ENCODE data around the gene GRID2. TPM values are rescaled to one million over a fixed set of nuclear protein-coding genes. Genes with fewer than 3 reads are reported as not detected.

Gene GRID2
- polyA plus RNA-seq, 1 experiment = not detected

- no peaks in the 10 kb centered on the region for H3K27me3 ChIP-seq (ENCODE audit: control insufficient read depth, insufficient read depth, low read length)
- no peak for DNase-seq (ENCODE audit: low read depth)
- TF ChIP-seq, protein P1, sequence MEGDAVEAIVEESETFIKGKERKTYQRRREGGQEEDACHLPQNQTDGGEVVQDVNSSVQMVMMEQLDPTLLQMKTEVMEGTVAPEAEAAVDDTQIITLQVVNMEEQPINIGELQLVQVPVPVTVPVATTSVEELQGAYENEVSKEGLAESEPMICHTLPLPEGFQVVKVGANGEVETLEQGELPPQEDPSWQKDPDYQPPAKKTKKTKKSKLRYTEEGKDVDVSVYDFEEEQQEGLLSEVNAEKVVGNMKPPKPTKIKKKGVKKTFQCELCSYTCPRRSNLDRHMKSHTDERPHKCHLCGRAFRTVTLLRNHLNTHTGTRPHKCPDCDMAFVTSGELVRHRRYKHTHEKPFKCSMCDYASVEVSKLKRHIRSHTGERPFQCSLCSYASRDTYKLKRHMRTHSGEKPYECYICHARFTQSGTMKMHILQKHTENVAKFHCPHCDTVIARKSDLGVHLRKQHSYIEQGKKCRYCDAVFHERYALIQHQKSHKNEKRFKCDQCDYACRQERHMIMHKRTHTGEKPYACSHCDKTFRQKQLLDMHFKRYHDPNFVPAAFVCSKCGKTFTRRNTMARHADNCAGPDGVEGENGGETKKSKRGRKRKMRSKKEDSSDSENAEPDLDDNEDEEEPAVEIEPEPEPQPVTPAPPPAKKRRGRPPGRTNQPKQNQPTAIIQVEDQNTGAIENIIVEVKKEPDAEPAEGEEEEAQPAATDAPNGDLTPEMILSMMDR (IDR thresholded peaks at IDR 0.05; ENCODE audit: insufficient read depth, low read depth, low read length) = no peak
- POLR2A ChIA-PET = no interaction called here
- CTCF ChIA-PET = no interaction called here
- no peak overlapping the region for H3K4me3 ChIP-seq (ENCODE audit: low read depth, low read length)
- no peaks in the 10 kb centered on the region for H3K36me3 ChIP-seq (ENCODE audit: control insufficient read depth, insufficient read depth, low read length)
These were observed 667.2 kb downstream of the GRID2 start for GRCh38 chr4:92970996-92971395.

DNA sequence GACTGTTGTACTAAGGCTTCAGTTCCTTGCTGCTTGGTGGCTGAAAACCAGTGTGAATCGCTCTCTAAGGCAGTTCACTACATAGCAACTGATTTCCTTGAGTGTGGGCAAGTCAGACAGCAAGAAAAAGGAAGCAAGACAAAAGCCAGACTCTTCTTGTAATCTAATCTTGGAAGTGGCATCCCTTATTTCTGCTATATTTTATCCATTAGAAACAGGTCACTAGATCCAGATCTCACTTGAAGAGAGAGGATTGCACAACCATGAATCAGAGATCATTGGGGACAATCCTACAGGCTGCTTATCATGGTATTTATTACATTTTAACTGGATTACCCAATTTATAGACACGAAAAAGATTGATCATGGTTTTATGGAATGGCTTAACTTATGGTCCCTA is 684.5 kb downstream of the GRID2 start:
- H3K4me3 ChIP-seq (ENCODE audit: low read depth, low read length) = no peak overlapping the region
- H3K36me3 ChIP-seq (ENCODE audit: control insufficient read depth, insufficient read depth, low read length) = no peaks in the 10 kb centered on the region
- TF ChIP-seq, protein P1 (IDR thresholded peaks at IDR 0.05; ENCODE audit: insufficient read depth, low read depth, low read length) = no peak
- CTCF ChIA-PET = no interaction called here
- no peak for DNase-seq (ENCODE audit: low read depth)
- H3K27me3 ChIP-seq (ENCODE audit: control insufficient read depth, insufficient read depth, low read length) = no peaks in the 10 kb centered on the region
- POLR2A ChIA-PET = no interaction called here

DNA sequence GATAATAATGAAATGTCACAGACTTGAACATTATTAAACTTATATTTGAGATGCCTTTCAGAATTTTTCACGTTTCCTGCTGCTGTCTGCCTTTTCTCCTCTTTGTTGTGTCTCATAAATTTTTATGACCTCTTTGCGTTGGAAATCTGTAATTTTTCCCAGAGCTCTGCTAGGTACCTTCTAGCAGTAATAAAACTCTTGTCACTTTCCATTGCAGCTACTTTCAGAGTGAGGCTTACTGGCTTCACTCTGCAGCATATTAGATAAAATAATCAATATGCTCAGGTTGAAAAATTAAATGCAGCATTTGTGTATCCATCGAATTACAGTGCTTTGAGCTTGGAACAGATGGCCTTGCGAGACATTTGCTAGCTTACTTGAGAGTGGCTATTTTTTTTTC is 689.0 kb downstream of the GRID2 start:
- TF ChIP-seq, protein P1 (IDR thresholded peaks at IDR 0.05; ENCODE audit: insufficient read depth, low read depth, low read length) = no peak
- H3K27me3 ChIP-seq (ENCODE audit: control insufficient read depth, insufficient read depth, low read length) = no peaks in the 10 kb centered on the region
- H3K36me3 ChIP-seq (ENCODE audit: control insufficient read depth, insufficient read depth, low read length) = no peaks in the 10 kb centered on the region
- DNase-seq (ENCODE audit: low read depth) = no peak
- POLR2A ChIA-PET = no interaction called here
- no peak overlapping the region for H3K4me3 ChIP-seq (ENCODE audit: low read depth, low read length)
- CTCF ChIA-PET = interaction anchor here (0.6 kb wide), 1 partner anchor 13 kb away, joined by 3 read pairs; no protein-coding TSS in a partner anchor

GRCh38 chr4:92994727-92995126 is 691.0 kb downstream of the GRID2 start:
- H3K36me3 ChIP-seq (ENCODE audit: control insufficient read depth, insufficient read depth, low read length) = no peaks in the 10 kb centered on the region
- ChIA-PET POLR2A (no interaction called here), CTCF (no interaction called here)
- no peaks in the 10 kb centered on the region for H3K27me3 ChIP-seq (ENCODE audit: control insufficient read depth, insufficient read depth, low read length)
- H3K4me3 ChIP-seq (ENCODE audit: low read depth, low read length) = no peak overlapping the region
- TF ChIP-seq, protein P1 (IDR thresholded peaks at IDR 0.05; ENCODE audit: insufficient read depth, low read depth, low read length) = no peak
- DNase-seq (ENCODE audit: low read depth) = no peak

- ChIA-PET CTCF (no interaction called here), POLR2A (no interaction called here)
- no peak for DNase-seq (ENCODE audit: low read depth)
- Histone ChIP-seq H3K27me3 (ENCODE audit: control insufficient read depth, insufficient read depth, low read length) (no peaks in the 10 kb centered on the region), H3K4me3 (ENCODE audit: low read depth, low read length) (no peak overlapping the region), H3K36me3 (ENCODE audit: control insufficient read depth, insufficient read depth, low read length) (no peaks in the 10 kb centered on the region)
- TF ChIP-seq, protein P1 (IDR thresholded peaks at IDR 0.05; ENCODE audit: insufficient read depth, low read depth, low read length) = no peak
These were observed 692.8 kb downstream of the GRID2 start for GRCh38 chr4:92996533-92996932.

Measured in BJ (cell line).